Measurements from ENCODE around the gene VDAC2.

Gene VDAC2

GRCh38 chr10:75175046-75175445 lies 35.5 kb upstream of the VDAC2 start:
- no peak for TF ChIP-seq CTCF (IDR thresholded peaks at IDR 0.05; ENCODE audit: low read depth, low read length)
- Histone ChIP-seq H3K4me1 (no peaks in the 10 kb centered on the region), H3K4me3 (ENCODE audit: low read depth, low read length) (no peak overlapping the region), H3K36me3 (no peaks in the 10 kb centered on the region; the same call in 1 of the 2 replicates), H3K9me3 (no peaks in the 10 kb centered on the region), H3K27me3 (no peaks in the 10 kb centered on the region)
- DNase-seq: no peak

DNA sequence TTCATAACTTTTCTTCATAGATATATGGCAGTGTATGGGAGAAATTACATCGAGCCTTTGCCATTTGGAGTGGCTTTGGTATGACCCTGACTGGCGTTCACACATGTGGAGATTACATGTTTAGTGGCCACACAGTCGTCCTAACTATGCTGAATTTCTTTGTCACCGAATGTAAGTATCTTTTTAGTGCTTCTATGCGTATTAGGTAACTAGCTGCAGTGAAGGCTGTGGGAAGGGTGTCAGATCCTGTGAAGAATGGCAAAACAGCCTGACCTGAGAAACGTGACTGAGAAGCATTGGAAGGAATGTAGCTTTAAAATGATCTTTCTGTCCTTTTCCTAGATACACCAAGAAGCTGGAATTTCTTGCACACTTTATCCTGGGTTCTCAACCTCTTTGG lies 34.5 kb upstream of the VDAC2 start:
- no peaks in the 10 kb centered on the region for H3K27me3 ChIP-seq
- DNase-seq: no peak
- no peaks in the 10 kb centered on the region for H3K4me1 ChIP-seq
- no peak overlapping the region for H3K4me3 ChIP-seq (ENCODE audit: low read depth, low read length)
- TF ChIP-seq CTCF (IDR thresholded peaks at IDR 0.05; ENCODE audit: low read depth, low read length): no peak
- no peaks in the 10 kb centered on the region for H3K9me3 ChIP-seq
- H3K36me3 ChIP-seq: no peaks in the 10 kb centered on the region; the same call in 1 of the 2 replicates

DNA sequence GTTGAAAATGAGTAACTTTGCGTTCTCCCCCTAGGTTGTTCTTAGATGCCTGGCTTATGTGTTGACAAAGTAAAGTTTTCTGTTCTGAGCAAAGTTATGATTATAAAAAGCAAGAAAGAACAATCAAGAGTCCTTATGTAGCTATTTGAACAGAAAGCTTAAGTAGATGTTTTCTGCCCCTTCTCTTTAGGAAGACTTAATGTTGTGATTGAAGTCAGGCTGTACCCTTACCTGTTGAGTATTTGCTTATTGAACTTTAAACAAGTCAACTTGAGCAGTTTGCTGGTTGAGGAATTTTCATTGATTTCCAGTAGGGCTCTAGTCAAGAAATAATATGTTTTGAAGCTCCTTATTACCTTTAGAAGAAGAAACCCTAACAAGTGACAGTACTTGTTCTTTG lies 33.9 kb upstream of the VDAC2 start:
- no peaks in the 10 kb centered on the region; the same call in 1 of the 2 replicates for H3K36me3 ChIP-seq
- DNase-seq: no peak
- no peak for TF ChIP-seq CTCF (IDR thresholded peaks at IDR 0.05; ENCODE audit: low read depth, low read length)

DNA sequence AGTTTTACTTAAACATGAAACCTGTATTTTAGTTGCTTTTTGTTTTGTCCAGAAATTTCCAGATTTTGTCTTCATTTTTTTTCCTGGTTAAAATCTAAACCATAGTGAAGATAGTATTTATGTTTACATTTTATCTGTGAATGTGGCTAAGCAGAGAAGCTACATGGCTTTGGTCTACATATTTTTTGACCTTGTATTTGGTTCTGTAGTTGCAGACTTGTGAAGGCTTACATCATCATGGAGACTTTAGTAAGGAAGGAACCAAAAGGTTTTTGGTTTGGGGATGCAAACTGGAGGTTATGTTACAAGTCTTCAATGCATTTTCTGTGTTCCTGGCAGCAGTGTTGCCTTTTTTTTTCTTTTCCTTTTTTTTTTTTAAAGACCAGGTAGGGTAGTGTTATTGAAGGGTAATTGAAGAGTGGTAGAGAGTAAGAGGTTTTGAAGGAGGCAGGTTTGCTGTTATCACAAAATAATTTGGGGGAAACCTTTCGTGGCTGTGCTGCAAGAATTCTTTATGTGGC lies 30.9 kb upstream of the VDAC2 start:
- DNase-seq: no peak
- H3K4me1 ChIP-seq: no peaks in the 10 kb centered on the region
- H3K9me3 ChIP-seq: no peaks in the 10 kb centered on the region
- H3K27me3 ChIP-seq: no peaks in the 10 kb centered on the region
- H3K4me3 ChIP-seq (ENCODE audit: low read depth, low read length): no peak overlapping the region
- TF ChIP-seq CTCF (IDR thresholded peaks at IDR 0.05; ENCODE audit: low read depth, low read length): no peak
- H3K36me3 ChIP-seq: no peaks in the 10 kb centered on the region; the same call in 1 of the 2 replicates

More for the DNA sequence above, 33.9 kb upstream of the VDAC2 start:
- Histone ChIP-seq H3K9me3 (no peaks in the 10 kb centered on the region), H3K27me3 (no peaks in the 10 kb centered on the region), H3K4me1 (no peaks in the 10 kb centered on the region), H3K4me3 (ENCODE audit: low read depth, low read length) (no peak overlapping the region)

- Histone ChIP-seq H3K27me3 (no peaks in the 10 kb centered on the region), H3K4me1 (no peaks in the 10 kb centered on the region), H3K9me3 (no peaks in the 10 kb centered on the region), H3K4me3 (ENCODE audit: low read depth, low read length) (no peak overlapping the region), H3K36me3 (no peaks in the 10 kb centered on the region)
- TF ChIP-seq CTCF (IDR thresholded peaks at IDR 0.05; ENCODE audit: low read depth, low read length): no peak
- DNase-seq: no peak
These were observed 30.0 kb upstream of the VDAC2 start for GRCh38 chr10:75180592-75180991.

- H3K36me3 ChIP-seq: no peaks in the 10 kb centered on the region
- DNase-seq: no peak
- no peaks in the 10 kb centered on the region for H3K9me3 ChIP-seq
- no peaks in the 10 kb centered on the region for H3K4me1 ChIP-seq
- no peak for TF ChIP-seq CTCF (IDR thresholded peaks at IDR 0.05; ENCODE audit: low read depth, low read length)
- H3K27me3 ChIP-seq: no peaks in the 10 kb centered on the region
- no peak overlapping the region for H3K4me3 ChIP-seq (ENCODE audit: low read depth, low read length)
These were observed 29.5 kb upstream of the VDAC2 start for GRCh38 chr10:75181073-75181472.

All from BE2C (cell line).